Measurements from ENCODE around the gene TSPAN13.

The TSPAN13 gene

DNA sequence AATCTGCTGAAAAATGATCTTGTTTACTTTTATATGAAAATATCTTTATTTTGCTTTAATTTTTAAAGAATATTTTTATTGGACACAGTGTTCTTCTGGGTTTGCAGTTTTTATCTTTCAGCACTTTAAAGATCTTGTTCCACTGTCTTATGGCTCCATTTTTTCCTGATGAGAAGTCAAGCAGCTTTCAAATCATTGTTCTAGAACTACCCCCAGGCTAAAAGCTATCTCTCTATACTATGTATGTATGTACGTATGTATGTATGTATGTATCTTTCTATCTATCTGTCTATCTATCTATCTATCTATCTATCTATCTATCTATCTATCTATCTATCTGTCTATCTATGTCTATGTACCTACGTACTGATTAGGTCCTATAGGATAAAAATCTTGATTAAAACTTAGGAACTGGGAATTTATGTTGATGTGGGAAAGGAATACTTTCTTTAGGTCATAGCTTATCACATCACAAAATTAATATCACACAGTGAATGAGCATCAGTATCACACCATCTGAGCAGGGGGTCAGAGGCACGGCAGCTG is 35.4 kb upstream of the TSPAN13 start:
- TF ChIP-seq, protein P1, sequence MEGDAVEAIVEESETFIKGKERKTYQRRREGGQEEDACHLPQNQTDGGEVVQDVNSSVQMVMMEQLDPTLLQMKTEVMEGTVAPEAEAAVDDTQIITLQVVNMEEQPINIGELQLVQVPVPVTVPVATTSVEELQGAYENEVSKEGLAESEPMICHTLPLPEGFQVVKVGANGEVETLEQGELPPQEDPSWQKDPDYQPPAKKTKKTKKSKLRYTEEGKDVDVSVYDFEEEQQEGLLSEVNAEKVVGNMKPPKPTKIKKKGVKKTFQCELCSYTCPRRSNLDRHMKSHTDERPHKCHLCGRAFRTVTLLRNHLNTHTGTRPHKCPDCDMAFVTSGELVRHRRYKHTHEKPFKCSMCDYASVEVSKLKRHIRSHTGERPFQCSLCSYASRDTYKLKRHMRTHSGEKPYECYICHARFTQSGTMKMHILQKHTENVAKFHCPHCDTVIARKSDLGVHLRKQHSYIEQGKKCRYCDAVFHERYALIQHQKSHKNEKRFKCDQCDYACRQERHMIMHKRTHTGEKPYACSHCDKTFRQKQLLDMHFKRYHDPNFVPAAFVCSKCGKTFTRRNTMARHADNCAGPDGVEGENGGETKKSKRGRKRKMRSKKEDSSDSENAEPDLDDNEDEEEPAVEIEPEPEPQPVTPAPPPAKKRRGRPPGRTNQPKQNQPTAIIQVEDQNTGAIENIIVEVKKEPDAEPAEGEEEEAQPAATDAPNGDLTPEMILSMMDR (IDR thresholded peaks at IDR 0.05) = no peak

DNA sequence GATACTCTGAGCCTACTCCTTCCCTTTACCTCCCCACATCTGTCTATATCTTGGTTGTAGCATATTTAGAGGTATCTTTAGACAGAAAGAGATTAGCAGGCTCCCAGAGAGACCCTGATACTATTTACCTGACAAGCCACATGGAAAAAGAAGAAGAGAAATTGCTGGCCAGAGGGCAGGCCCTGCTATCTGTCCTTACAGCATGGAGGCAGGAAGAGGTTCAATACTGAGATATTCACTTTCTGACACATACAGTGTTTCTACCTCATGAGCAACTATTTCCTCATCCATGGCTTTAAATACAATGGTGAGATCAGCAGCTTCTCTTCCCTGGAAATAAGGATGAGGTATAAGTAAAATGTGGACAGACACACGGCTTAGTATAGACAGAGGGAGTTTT is 33.9 kb upstream of the TSPAN13 start:
- TF ChIP-seq, protein P1 (IDR thresholded peaks at IDR 0.05) = no peak

DNA sequence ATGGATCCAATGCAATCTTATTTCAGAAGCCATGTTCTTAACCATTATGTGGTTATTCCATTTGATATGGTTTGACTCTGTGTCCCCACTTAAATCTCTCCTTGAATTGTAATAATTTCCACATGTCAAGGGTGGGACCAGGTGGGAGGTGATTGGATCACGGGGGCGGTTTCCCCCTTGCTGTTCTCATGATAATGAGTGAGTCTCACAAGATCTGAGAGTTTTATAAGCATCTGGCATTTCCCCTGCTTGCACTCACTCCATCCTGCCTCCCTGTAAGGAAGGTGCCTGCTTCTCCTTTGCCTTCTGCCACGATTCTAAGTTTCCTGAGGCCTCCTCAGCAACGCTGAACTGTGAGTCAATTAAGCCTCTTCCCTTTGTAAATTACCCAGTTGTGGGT is 32.0 kb upstream of the TSPAN13 start:
- TF ChIP-seq, protein P1 (IDR thresholded peaks at IDR 0.05) = no peak

DNA sequence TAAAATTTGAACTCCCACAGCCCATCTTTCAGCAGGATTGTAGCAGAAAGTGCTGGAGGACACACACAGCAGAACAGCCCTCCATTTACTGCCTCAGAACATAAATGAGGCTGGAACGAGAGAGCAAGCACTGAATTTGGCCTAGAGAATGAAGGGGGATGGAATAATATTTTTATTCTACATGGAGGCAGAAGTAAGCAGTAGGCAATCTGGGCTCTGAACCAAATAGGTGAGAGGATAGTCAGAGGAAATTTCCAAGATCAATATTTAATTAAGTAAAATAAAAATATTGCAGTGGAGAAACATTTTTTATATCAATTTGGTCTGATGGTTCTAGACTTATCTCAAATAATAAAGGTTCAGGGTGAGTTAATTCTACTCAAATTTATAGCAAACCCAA is 29.2 kb upstream of the TSPAN13 start:
- TF ChIP-seq, protein P1 (IDR thresholded peaks at IDR 0.05) = no peak

DNA sequence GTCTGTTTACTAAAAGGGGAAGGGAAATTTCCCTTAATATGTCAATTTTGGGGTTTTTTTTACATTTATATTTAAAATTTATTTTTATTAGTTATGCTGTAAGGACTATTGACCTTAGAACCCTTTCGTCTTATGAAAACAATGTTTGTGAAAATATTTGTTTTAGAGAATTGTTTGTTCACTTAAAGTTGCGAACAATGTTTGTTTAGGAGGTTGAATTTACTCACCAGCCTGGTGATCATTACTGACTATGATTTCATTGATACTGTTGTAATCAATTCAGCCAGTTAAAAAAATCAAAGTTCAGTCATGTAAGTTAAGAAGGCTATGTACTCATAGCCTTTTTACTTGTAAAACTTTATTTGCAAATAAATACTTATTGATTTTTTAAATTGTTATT is 27.4 kb upstream of the TSPAN13 start:
- TF ChIP-seq, protein P1 (IDR thresholded peaks at IDR 0.05) = no peak

DNA sequence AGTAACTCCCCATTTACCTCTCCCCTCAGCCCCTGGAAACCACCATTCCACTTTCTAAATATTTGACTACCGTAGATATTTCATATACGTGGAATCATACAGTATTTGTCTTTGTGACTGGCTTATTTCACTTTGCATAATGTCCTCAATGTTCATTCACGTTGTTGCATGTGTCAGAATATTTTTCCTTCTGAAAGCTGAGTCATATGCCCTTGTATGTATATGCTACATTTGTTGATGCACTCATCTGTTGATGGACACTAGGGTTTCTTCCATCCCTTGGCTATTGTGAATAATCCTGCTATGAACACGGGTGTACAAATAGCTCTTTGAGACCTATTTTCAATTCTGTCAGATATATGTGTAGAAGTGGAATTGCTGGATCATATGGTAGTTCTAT is 25.8 kb upstream of the TSPAN13 start:
- TF ChIP-seq, protein P1 (IDR thresholded peaks at IDR 0.05) = no peak

DNA sequence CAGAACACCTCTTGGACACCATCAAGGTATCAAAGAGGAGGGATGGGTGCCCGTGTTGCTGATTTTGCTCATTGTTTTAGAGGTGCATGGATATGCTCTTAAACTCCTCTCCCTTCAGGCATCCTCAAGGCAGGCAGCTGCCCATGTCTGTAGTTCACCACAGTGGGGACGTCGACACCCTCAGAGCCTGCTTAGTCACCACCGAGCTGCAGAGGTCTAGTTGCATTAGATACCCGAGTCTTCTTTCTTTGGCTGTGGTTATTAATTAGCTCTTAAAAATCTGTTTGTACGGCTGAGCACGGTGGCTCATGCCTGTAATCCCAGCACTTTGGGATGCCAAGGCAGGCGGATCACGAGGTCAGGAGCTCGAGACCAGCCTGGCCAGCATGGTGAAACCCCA is 24.7 kb upstream of the TSPAN13 start:
- TF ChIP-seq, protein P1 (IDR thresholded peaks at IDR 0.05) = no peak

DNA sequence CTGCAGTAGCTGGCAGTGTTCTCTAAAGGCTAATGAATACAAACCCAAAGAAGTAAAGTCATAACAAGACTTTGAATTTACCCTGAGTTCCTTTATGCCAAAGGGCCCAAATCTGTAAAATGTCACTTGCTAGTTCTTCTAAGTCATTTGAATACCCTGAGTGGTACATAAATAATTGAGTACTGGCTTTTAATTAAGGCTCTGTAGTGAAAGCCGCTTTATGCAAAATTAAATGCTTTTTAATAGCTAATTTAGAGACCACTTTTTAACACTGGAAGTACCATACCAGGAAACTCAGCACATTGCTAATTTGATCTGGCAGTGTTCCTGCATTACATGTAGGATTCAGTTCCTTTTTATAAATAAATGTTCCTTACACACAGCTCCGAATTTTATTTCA is 24.0 kb upstream of the TSPAN13 start:
- TF ChIP-seq, protein P1 (IDR thresholded peaks at IDR 0.05) = no peak
